Astrocyte of the cerebellum (primary cell): ENCODE measurements around the gene JPH4.

Experiments used
- DNase-seq: peaks from one replicate; pipeline ENCODE4 v3.0.0-alpha.2; 2011; ENCODE audit warnings: low read depth
- H3K4me3 ChIP-seq: 2 replicates; pipeline ENCODE4 v1.5.1; 2011; ENCODE audit warnings: mild to moderate bottlenecking, low read depth, low read length, moderate library complexity
- CTCF ChIP-seq: IDR thresholded peaks from 2 replicates; pipeline ENCODE4 v1.5.1; 2012; ENCODE audit warnings: low read length, low read depth, moderate library complexity, mild to moderate bottlenecking; ENCODE audit errors: missing control alignments
- in situ Hi-C: cut with HindIII; loops from 2 replicates; pipeline ENCODE4 v1.10.0; 2017; ENCODE audit warnings: low sequenced_read_pairs

The JPH4 gene

DNA sequence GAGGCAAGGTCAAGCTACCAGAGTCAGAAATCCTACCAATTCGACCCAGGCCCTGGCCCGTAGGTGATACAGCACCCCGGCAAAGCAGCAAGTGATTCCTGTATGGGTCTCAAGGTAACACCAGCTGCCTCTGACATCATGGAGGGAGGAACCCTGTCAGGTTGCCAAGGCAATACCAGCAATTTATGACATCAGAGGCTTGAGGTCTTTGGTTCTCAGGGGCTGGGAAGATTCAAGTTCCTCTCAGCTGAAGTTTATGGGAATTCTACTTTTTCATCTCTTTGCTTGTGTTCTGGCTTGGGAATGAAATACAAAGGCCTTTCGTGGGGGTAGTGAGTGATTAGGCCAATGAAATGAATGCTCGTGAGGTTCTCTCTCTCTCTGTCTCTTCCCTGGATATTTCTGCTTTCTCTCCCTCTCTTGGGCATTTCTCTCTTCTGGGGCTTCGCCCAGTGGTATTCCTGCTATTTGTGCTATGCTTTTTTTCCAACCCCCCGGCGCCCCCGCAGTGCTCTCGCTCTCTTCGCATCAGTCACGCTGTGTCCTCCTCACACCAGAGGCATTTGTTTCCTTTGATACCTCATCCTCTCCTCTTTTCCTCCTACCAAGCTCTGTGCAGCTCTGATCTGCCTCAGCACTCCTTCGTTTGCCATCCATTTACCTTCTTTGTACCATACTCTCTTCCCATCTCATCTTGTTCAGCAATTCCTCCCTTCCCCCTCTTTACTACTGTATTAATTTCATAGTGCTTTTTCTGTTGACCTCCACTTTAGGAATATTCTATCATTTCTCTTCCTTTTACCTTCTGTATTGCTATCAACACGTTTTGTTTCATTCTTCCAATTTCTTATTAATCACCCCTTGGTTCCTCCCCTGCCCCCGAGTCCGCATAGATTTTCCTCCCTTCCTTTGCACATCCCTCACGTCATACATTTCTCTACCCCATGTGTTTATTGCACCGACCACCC lies 30.0 kb downstream of the JPH4 start:
- no peak overlapping the region for H3K4me3 ChIP-seq
- TF ChIP-seq CTCF = no peak
- in situ Hi-C loops = no loop called here
- no peak for DNase-seq

DNA sequence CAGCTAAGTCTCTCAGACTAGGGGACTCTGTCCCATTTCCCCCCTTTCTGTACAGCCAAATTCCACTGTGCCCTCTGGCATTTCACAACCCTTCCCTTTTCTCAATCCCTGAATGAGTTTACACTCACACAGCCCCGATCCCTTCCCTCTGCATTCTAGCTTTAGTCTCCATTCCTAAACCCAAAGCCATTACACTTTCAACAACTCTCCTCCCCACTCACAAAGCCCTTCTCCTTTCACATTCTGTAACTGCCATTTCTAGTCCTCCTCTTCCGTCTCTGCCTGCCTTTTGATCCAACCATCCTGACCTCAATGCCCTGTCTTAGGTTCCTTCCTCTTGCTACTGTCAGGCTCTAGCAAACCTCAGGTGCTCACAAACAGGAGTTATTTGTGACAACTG lies 30.7 kb downstream of the JPH4 start:
- no peak for DNase-seq
- TF ChIP-seq CTCF = no peak
- no peak overlapping the region for H3K4me3 ChIP-seq
- in situ Hi-C loops = no loop called here

- H3K4me3 ChIP-seq = no peak overlapping the region
- DNase-seq = no peak
- TF ChIP-seq CTCF = no peak
- in situ Hi-C loops = no loop called here
Observed at GRCh38 chr14:23546450-23547035, 32.0 kb downstream of the JPH4 start.

- H3K4me3 ChIP-seq = no peak overlapping the region
Observed at GRCh38 chr14:23545740-23546365, 32.7 kb downstream of the JPH4 start.

GRCh38 chr14:23544511-23545447 lies 33.8 kb downstream of the JPH4 start:
- TF ChIP-seq CTCF = no peak
- no peak overlapping the region for H3K4me3 ChIP-seq
- DNase-seq = no peak
- in situ Hi-C loops = no loop called here

More at GRCh38 chr14:23545740-23546365, 32.7 kb downstream of the JPH4 start:
- no peak for TF ChIP-seq CTCF
- DNase-seq = no peak
- in situ Hi-C loops = no loop called here

DNA sequence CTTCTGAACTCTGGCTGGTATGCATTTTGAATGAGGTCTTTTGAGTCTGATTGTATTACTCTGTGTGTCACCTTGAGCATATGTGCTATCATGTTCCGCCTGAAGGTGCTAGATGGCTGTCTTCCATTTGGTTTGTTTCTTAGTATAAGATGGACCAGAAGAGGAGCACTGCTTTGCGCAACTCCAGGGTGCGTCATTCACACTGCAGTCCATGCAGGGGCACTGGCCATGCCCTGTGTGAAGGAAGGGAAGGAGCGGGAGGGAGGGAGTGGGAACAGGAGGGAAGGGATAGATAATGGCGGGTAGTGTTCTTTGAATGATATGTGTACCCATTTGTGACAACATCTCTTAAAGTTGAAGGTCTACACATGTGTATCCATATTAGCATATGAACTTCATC lies 35.2 kb downstream of the JPH4 start:
- no peak for TF ChIP-seq CTCF
- no peak for DNase-seq
- H3K4me3 ChIP-seq = no peak overlapping the region
- in situ Hi-C loops = no loop called here
